Measurements from ENCODE around the gene SYNE4.

DNA sequence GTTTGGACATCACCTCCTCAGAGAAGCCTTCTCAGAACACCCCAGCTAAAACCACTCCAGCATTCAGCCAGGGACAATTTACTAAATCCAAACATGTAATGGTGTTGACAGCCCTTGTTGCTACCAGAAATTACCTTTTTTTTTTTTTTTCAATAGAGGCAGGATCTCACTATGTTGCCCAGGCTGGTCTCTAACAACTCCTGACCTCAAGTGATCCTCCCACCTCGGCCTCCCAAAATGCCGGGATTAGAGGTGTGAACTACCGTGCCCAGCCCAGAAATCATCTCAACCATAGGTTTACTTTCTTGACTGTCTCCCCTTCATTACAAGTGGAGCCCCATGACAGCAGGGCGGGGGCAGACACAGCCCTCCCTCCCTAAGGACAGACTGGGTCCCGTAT is 14.8 kb upstream of the SYNE4 start:
- no peak for TF ChIP-seq NFIC (IDR thresholded peaks at IDR 0.05)
- TF ChIP-seq POLR2A (conservative IDR thresholded peaks at IDR 0.05), result no peak
- TF ChIP-seq, protein P1, sequence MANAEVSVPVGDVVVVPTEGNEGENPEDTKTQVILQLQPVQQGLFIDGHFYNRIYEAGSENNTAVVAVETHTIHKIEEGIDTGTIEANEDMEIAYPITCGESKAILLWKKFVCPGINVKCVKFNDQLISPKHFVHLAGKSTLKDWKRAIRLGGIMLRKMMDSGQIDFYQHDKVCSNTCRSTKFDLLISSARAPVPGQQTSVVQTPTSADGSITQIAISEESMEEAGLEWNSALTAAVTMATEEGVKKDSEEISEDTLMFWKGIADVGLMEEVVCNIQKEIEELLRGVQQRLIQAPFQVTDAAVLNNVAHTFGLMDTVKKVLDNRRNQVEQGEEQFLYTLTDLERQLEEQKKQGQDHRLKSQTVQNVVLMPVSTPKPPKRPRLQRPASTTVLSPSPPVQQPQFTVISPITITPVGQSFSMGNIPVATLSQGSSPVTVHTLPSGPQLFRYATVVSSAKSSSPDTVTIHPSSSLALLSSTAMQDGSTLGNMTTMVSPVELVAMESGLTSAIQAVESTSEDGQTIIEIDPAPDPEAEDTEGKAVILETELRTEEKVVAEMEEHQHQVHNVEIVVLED (CRISPR knock-in tag; IDR thresholded peaks at IDR 0.05), result no peak
- no peak for TF ChIP-seq ZNF445 (CRISPR knock-in tag; IDR thresholded peaks at IDR 0.05; ENCODE audit: low read depth)
- TF ChIP-seq ZBTB1 (CRISPR knock-in tag; IDR thresholded peaks at IDR 0.05; ENCODE audit: borderline replicate concordance, low read depth), result no peak
- TF ChIP-seq SMARCA4 (IDR thresholded peaks at IDR 0.05), result no peak
- TF ChIP-seq POLR2AphosphoS5 (IDR thresholded peaks at IDR 0.05; ENCODE audit: control insufficient read depth, insufficient read depth, low read depth, low read length), result no peak
- TF ChIP-seq EZH2 (IDR thresholded peaks at IDR 0.05; ENCODE audit: borderline replicate concordance, low read depth, low read length), result no peak
- TF ChIP-seq, protein P2, sequence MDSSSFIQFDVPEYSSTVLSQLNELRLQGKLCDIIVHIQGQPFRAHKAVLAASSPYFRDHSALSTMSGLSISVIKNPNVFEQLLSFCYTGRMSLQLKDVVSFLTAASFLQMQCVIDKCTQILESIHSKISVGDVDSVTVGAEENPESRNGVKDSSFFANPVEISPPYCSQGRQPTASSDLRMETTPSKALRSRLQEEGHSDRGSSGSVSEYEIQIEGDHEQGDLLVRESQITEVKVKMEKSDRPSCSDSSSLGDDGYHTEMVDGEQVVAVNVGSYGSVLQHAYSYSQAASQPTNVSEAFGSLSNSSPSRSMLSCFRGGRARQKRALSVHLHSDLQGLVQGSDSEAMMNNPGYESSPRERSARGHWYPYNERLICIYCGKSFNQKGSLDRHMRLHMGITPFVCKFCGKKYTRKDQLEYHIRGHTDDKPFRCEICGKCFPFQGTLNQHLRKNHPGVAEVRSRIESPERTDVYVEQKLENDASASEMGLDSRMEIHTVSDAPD (CRISPR knock-in tag; IDR thresholded peaks at IDR 0.05), result no peak

All from K562 (cell line).